Right forelimb (tissue), 1 donor: Measurements from ENCODE around the gene CORO1C.
A peak's percentile ranks its signal among the peaks of the same experiment; 100 is the strongest.
"Not testable (repeated sequence)": the region's sequence is repeated elsewhere in the genome, so short reads cannot be mapped to it uniquely, and the experiment has no call there.

Experiments used
- DNase-seq: peaks from one replicate; pipeline ENCODE4 v3.0.0-alpha.2; 2018

CORO1C gene

GRCh38 chr12:108731105-108731865 lies at the start of gene CORO1C:
Gene CORO1C, minus strand, starts transcription at chr12:108731518. Its CDS starts 30,200 bp downstream, at chr12:108701318.
- peak; percentile 98 for DNase-seq

- no peak for DNase-seq
These were observed 48.8 kb upstream of the CORO1C start for GRCh38 chr12:108779998-108780688.

GRCh38 chr12:108778053-108778452 lies 46.7 kb upstream of the CORO1C start:
- DNase-seq, result no peak

- no peak for DNase-seq
These were observed 45.8 kb upstream of the CORO1C start for GRCh38 chr12:108777156-108777555.

GRCh38 chr12:108773798-108774788 lies 42.8 kb upstream of the CORO1C start:
- DNase-seq, result peak; percentile 82

GRCh38 chr12:108772891-108773797 lies 41.8 kb upstream of the CORO1C start:
- DNase-seq, result no peak

- no peak for DNase-seq
These were observed 40.9 kb upstream of the CORO1C start for GRCh38 chr12:108772247-108772646.

- DNase-seq, result not testable (repeated sequence)
These were observed 40.5 kb upstream of the CORO1C start for GRCh38 chr12:108771835-108772234.

GRCh38 chr12:108770963-108771362 lies 39.6 kb upstream of the CORO1C start:
- DNase-seq, result no peak

- DNase-seq, result no peak
These were observed 39.0 kb upstream of the CORO1C start for GRCh38 chr12:108770269-108770829.

GRCh38 chr12:108768591-108769500 lies 37.5 kb upstream of the CORO1C start:
- no peak for DNase-seq

GRCh38 chr12:108766294-108766693 lies 35.0 kb upstream of the CORO1C start:
- no peak for DNase-seq

GRCh38 chr12:108765289-108765764 lies 34.0 kb upstream of the CORO1C start:
- DNase-seq, result no peak

GRCh38 chr12:108764540-108765288 lies 33.4 kb upstream of the CORO1C start:
- DNase-seq, result no peak

- DNase-seq, result no peak
These were observed 29.9 kb upstream of the CORO1C start for GRCh38 chr12:108761226-108761625.

GRCh38 chr12:108759924-108760323 lies 28.6 kb upstream of the CORO1C start:
- DNase-seq, result no peak

GRCh38 chr12:108757856-108758255 lies 26.5 kb upstream of the CORO1C start:
- DNase-seq, result no peak

GRCh38 chr12:108756421-108756820 lies 25.1 kb upstream of the CORO1C start:
- DNase-seq, result no peak

GRCh38 chr12:108755481-108755880 lies 24.2 kb upstream of the CORO1C start:
- DNase-seq, result no peak

- DNase-seq, result no peak
These were observed 22.7 kb upstream of the CORO1C start for GRCh38 chr12:108753976-108754375.
